GM23338 (cell line): ENCODE results near the gene DSCAML1. TPM values are rescaled to one million over a fixed set of nuclear protein-coding genes. Genes with fewer than 3 reads are reported as not detected.

Source experiments
- ATAC-seq: fragments of 200-7000 bp; cut with Tn5 transposase; 3 replicates; pipeline ENCODE4 v1.9.1; 2020
- DNase-seq: peaks from one replicate; pipeline ENCODE4 v3.0.0-alpha.2; 2015; ENCODE audit warnings: low spot score
- H2AFZ ChIP-seq: fragments of 200-600 bp; sonication (generic); 2 replicates; pipeline ENCODE4 v1.8.0; 2016; ENCODE audit warnings: antibody characterized with exemption, mild to moderate bottlenecking, moderate library complexity
- H3F3A ChIP-seq: fragments of 200-600 bp; sonication (generic); replicated peaks from 2 replicates; pipeline ENCODE4 v1.8.0; 2017; ENCODE audit warnings: antibody characterized with exemption, mixed run types, low read depth
- H3K27ac ChIP-seq: fragments of 200-600 bp; sonication (generic); 2 replicates; pipeline ENCODE4 v1.6.1; 2016; ENCODE audit warnings: low read depth
- H3K27me3 ChIP-seq: fragments of 200-600 bp; sonication (generic); 2 replicates; pipeline ENCODE4 v1.8.0; 2016; ENCODE audit warnings: mild to moderate bottlenecking, mixed run types, moderate library complexity; ENCODE audit not compliant: insufficient read depth
- H3K36me3 ChIP-seq: fragments of 200-600 bp; sonication (generic); 2 replicates; pipeline ENCODE4 v1.8.0; 2016; ENCODE audit warnings: mild to moderate bottlenecking; ENCODE audit not compliant: insufficient read depth
- H3K4me1 ChIP-seq: fragments of 200-600 bp; sonication (generic); 2 replicates; pipeline ENCODE4 v1.8.0; 2016; ENCODE audit warnings: mild to moderate bottlenecking, moderate library complexity; ENCODE audit not compliant: insufficient read depth
- H3K4me2 ChIP-seq: fragments of 200-600 bp; sonication (generic); 2 replicates; pipeline ENCODE4 v1.7.1; 2017; ENCODE audit warnings: mixed run types
- H3K4me3 ChIP-seq: fragments of 200-600 bp; sonication (generic); 2 replicates; pipeline ENCODE4 v1.6.1; 2016; ENCODE audit warnings: mixed run types
- H3K79me2 ChIP-seq: fragments of 200-600 bp; sonication (generic); replicated peaks from 2 replicates; pipeline ENCODE4 v1.8.0; 2017; ENCODE audit warnings: mild to moderate bottlenecking; ENCODE audit not compliant: insufficient read depth
- H3K9me2 ChIP-seq: fragments of 200-600 bp; sonication (generic); 2 replicates; pipeline ENCODE4 v1.8.0; 2017; ENCODE audit not compliant: insufficient read depth
- H4K20me1 ChIP-seq: fragments of 200-600 bp; sonication (generic); replicated peaks from 2 replicates; pipeline ENCODE4 v1.8.0; 2017; ENCODE audit warnings: mild to moderate bottlenecking; ENCODE audit not compliant: insufficient read depth
- H3K27ac Mint-ChIP-seq: 2 replicates; pipeline ENCODE4 v1.8.0; 2020; ENCODE audit warnings: inconsistent platforms, mild to moderate bottlenecking, moderate library complexity, mixed read lengths
- H3K27me3 Mint-ChIP-seq: 3 replicates; pipeline ENCODE4 v1.8.0; 2022; ENCODE audit warnings: low read depth, mild to moderate bottlenecking, moderate library complexity, mixed read lengths, inconsistent platforms; ENCODE audit not compliant: insufficient read depth, poor library complexity
- H3K36me3 Mint-ChIP-seq: 3 replicates; pipeline ENCODE4 v1.8.0; 2021; ENCODE audit warnings: low read depth, mild to moderate bottlenecking, inconsistent platforms, moderate library complexity, mixed read lengths
- H3K4me1 Mint-ChIP-seq: 3 replicates; pipeline ENCODE4 v1.8.0; 2020; ENCODE audit warnings: mild to moderate bottlenecking, inconsistent platforms, mixed read lengths
- H3K4me3 Mint-ChIP-seq: 3 replicates; pipeline ENCODE4 v1.8.0; 2021; ENCODE audit warnings: moderate library complexity, mild to moderate bottlenecking, inconsistent platforms, mixed read lengths
- H3K9me3 Mint-ChIP-seq: 3 replicates; pipeline ENCODE4 v1.8.0; 2020; ENCODE audit warnings: moderate library complexity, mild to moderate bottlenecking, inconsistent platforms, mixed read lengths
- CREB1 ChIP-seq: fragments of 250-450 bp; sonication (Bioruptor Pico); IDR thresholded peaks from 2 replicates; pipeline ENCODE4 v1.5.0; 2020; ENCODE audit warnings: low read depth, mild to moderate bottlenecking, moderate library complexity
- CTCF ChIP-seq, 2 experiments: fragments of 200-600 bp in 1 of 2; sonication (generic) in 1 of 2; conservative IDR thresholded peaks; 2 replicates each; pipeline versions ENCODE4 v1.5.1 to v1.6.1; 2016 to 2017; ENCODE audit warnings: antibody characterized with exemption in 2 of 2, low read depth in 2 of 2, mild to moderate bottlenecking in 2 of 2, moderate library complexity in 1 of 2
- ETS1 ChIP-seq: IDR thresholded peaks from 2 replicates; pipeline ENCODE4 v1.6.1; 2016; ENCODE audit warnings: antibody characterized with exemption
- EZH2 ChIP-seq: fragments of 200-600 bp; sonication (generic); IDR thresholded peaks from one replicate; pipeline ENCODE4 v1.8.0; 2017; ENCODE audit warnings: antibody characterized with exemption, mild to moderate bottlenecking, low read depth; ENCODE audit not compliant: unreplicated experiment
- EZH2phosphoT487 ChIP-seq: fragments of 200-600 bp; sonication (generic); IDR thresholded peaks from one replicate; pipeline ENCODE4 v1.8.1; 2018; ENCODE audit warnings: antibody characterized with exemption; ENCODE audit not compliant: unreplicated experiment
- NANOG ChIP-seq: IDR thresholded peaks from 2 replicates; pipeline ENCODE4 v1.6.1; 2016; ENCODE audit warnings: antibody characterized with exemption, borderline replicate concordance
- STAT1 ChIP-seq: IDR thresholded peaks from one replicate; pipeline ENCODE4 v1.6.1; 2016; ENCODE audit warnings: antibody characterized with exemption; ENCODE audit not compliant: unreplicated experiment
- ZNF114 ChIP-seq: fragments of 250-450 bp; sonication (Bioruptor Pico); IDR thresholded peaks from 2 replicates; pipeline ENCODE4 v1.5.0; 2020; ENCODE audit warnings: mild to moderate bottlenecking, moderate library complexity
- ZNF331 ChIP-seq: fragments of 250-450 bp; sonication (Bioruptor Pico); IDR thresholded peaks from 2 replicates; pipeline ENCODE4 v1.5.0; 2020; ENCODE audit warnings: low read depth, mild to moderate bottlenecking, moderate library complexity
- ZNF462 ChIP-seq: fragments of 250-450 bp; sonication (Bioruptor Pico); IDR thresholded peaks from 2 replicates; pipeline ENCODE4 v1.5.0; 2020; ENCODE audit warnings: mild to moderate bottlenecking, moderate library complexity
- polyA plus RNA-seq: library from polyadenylated mRNA; unstranded; fragments of >200 nt; fragmentation: Nextera tagmentation; extraction: Ambion mirVana; gene quantifications from 2 replicates; pipeline ENCODE4 v1.2.1, GENCODE V29; 2016
- total RNA-seq: library from RNA; depleted of rRNA; stranded (reverse); fragments of >200 nt; shearing (Covaris generic); gene quantifications from 2 replicates; pipeline ENCODE4 v1.2.3, GENCODE V29; 2014

The DSCAML1 gene
- total and polyA plus RNA-seq, 2 experiments from 2014 or later = 0.17 TPM; not detected in 1

GRCh38 chr11:117649296-117650055 lies 147.5 kb downstream of the DSCAML1 start:
- no peaks in the 10 kb centered on the region; the same call in 2 of the 3 replicates for H3K9me3 Mint-ChIP-seq
- H3K4me2 ChIP-seq = no peak overlapping the region
- no peak overlapping the region for H3K4me3 ChIP-seq
- H2AFZ ChIP-seq = 0 out of 2 replicates have a peak overlapping the region, but pooled peaks have one; percentile 10
- H3K79me2 ChIP-seq = no peaks in the 10 kb centered on the region
- no peaks in the 10 kb centered on the region for H3K36me3 Mint-ChIP-seq
- H4K20me1 ChIP-seq = no peaks in the 10 kb centered on the region
- DNase-seq (no peak), ATAC-seq (no peak)
- no peaks in the 10 kb centered on the region for H3K27me3 ChIP-seq
- H3K27ac ChIP-seq = no peak overlapping the region
- H3K4me1 Mint-ChIP-seq = peaks cover under 1% of the 10 kb centered on the region; the same call in 1 of the 3 replicates
- no peak overlapping the region for H3K27ac Mint-ChIP-seq
- no peaks in the 10 kb centered on the region for H3K36me3 ChIP-seq
- H3F3A ChIP-seq = no peaks in the 10 kb centered on the region
- H3K9me2 ChIP-seq = no peaks in the 10 kb centered on the region
- TF ChIP-seq CTCF (conservative IDR thresholded peaks at IDR 0.05; ENCODE audit: low read depth in 2 of 2) = no peak
- no peak for TF ChIP-seq EZH2
- TF ChIP-seq ZNF114 = no peak
- no peak for TF ChIP-seq ZNF331 (CRISPR knock-in tag)
- no peak for TF ChIP-seq NANOG
- TF ChIP-seq ZNF462 (CRISPR knock-in tag) = no peak
- no peak for TF ChIP-seq EZH2phosphoT487
- no peak for TF ChIP-seq CREB1
- no peak for TF ChIP-seq ETS1
- TF ChIP-seq STAT1 = no peak
- peaks cover 7% of the 10 kb centered on the region for H3K27me3 Mint-ChIP-seq
- H3K4me3 Mint-ChIP-seq = no peak overlapping the region
- H3K4me1 ChIP-seq = no peaks in the 10 kb centered on the region
